HG03439 (cell line): ENCODE results near the gene AARS2.
A peak's percentile ranks its signal among the peaks of the same experiment; 100 is the strongest.

Experiments used
- ATAC-seq: cut with Tn5 transposase; IDR thresholded peaks from one replicate; pipeline ENCODE4 v1.9.1; 2021; ENCODE audit warnings: mild to moderate bottlenecking, moderate library complexity; ENCODE audit not compliant: unreplicated experiment

AARS2 gene

GRCh38 chr6:44276667-44277640 lies 36.2 kb downstream of the AARS2 start:
- no peak for ATAC-seq

GRCh38 chr6:44275749-44276648 lies 37.1 kb downstream of the AARS2 start:
- no peak for ATAC-seq

DNA sequence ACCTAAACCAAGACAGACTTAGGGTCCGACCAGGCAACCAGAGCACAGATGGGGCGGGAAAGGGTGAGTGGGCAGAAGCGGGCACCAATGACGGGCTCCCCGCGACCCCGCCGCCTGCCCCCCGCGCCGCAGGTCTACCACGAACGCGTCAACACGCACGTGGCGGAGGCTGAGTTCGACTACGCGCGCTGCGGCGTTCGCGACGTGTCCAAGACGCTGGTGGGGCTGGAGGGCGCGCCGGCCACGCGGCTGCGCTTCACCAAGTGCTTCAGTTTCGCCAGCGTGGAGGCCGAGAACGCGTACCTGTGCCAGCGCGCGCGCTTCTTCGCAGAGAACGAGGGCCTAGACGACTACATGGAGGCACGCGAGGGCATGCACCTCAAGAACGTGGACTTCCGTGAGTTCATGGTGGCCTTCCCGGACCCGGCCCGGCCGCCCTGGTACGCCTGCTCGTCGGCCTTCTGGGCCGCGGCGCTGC lies 37.8 kb downstream of the AARS2 start:
- no peak for ATAC-seq

- ATAC-seq, result no peak
These were observed 39.5 kb downstream of the AARS2 start for GRCh38 chr6:44273617-44274016.

DNA sequence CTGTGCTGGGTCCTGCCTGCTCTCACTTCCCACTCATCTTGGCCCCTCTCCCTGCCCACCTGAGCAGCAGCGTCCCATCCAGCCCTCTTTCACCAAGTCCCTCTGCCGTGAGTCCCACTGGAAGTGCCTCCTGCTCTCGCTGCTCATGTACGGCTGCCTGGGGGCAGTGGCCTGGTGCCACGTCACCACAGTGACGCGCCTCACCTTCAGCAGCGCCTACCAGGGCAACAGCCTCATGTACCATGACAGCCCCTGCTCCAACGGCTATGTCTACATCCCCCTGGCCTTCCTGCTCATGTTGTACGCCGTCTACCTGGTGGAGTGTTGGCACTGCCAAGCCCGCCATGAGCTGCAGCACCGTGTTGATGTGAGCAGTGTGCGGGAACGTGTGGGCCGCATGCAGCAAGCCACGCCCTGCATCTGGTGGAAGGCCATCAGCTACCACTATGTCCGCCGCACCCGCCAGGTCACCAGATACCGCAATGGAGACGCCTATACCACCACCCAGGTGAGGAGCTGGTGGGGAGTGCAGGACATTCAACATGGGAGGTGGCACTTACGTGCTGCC lies 40.1 kb downstream of the AARS2 start:
- ATAC-seq, result no peak

GRCh38 chr6:44272529-44272928 lies 40.6 kb downstream of the AARS2 start:
- no peak for ATAC-seq

DNA sequence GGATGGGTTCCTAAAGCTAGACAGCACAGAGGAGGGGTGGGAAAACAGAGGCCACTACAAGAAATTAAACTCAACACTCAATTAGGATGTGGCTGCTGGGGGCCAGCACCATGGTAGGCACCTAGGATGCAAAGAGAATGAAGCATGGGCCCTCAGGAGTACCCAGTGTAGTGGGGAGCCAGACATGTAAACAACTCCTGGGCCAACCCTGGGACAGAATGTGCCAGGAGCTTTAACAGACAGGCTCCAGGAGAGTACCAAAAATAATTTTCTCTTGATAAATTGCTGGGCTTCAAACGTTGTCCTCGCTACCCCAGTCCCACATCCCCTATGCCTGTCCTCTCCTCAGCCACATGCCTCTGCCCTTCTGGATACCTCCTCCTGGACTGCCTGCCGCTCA lies 41.2 kb downstream of the AARS2 start:
- ATAC-seq, result no peak

DNA sequence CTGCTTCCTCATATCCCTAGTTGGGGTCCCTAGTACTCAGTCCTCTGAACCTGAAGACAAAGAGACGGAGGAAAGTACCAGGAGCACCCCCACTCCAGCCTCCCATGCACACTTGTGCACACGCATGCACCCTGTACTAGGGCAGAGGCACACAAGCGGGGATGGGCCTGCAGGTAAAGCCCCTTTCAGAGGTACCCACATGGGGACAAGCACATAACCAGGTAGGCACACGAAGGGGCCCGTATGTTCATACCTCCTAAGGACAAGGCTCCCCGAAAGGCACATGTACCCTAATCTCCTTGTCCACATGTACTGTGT lies 41.8 kb downstream of the AARS2 start:
- ATAC-seq, result no peak

DNA sequence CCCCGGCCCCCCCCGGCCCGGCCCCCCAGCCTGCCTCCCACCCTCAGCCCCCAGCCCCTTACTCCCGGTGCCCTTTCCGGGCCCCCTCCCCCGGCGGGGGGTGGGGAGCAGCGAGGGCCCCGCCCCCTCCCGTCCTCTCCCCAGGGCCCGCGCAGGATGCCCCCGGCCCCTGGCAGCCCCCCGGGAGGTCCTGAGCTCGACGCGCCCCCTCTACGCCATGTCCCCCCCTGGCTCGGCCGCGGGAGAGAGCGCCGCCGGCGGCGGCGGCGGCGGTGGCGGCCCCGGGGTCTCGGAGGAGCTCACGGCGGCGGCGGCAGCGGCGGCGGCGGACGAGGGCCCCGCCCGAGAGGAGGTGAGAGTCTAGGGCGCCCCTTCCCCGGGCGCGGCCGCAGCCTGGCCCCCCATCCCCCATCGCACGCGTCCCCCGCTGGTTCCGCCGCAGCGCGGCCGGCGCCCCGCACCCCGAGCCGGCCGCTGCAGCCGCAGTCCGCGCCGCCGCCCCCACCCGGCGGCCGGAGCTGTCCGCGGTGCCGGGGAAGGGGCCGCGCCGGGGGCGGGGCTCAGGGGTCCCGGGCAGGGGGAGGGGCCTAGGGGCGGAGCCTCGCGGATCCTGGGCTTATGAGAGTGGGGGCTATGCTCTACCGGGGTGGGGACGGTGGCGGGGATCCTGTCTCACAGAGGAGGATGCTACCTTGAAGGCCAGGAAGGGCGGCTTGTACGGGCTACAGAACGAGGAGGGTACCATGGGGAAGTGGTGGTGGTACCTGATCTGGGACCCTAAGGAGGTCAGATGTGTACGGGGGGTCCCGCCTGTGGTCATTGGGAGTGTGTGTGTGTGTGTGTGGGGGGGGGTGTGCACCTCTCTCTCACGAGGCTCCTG lies 42.4 kb downstream of the AARS2 start:
- no peak for ATAC-seq

DNA sequence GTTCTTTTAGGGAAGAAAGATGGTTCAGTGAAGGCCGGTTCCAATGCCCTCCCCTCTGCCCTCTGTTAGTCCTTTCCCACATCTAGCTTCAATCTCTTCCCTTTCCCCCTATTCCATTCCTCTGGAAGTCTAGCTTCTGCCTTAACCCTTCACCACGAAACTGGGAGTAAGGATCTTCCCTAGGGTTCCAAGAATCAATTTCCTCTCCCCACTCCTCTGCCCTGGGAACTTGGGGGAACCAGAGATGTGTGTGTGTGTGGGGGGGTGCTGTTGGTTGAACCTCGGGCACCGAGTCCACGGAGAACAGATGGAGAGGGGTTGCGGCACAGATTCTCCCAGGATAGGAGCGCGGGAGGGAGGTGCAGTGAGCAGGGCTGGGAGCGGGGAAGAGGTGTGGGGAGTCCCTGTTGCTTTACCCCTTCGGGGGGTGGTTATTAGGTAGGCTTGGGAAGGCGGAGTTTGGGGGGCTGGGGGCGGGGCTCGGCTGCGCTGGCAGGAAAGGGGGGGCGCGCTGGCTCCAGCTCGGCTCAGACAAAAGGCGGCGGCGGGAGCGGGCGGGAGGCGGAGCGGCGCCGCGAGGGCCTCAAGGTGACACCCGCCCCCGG lies 43.1 kb downstream of the AARS2 start, which contains the start of gene TMEM151B:
TSS of gene TMEM151B (plus strand) at position 530 of the 605 bp plus-strand sequence. CDS start 293 bp downstream, outside the sequence.
- no peak for ATAC-seq

- no peak for ATAC-seq
These were observed 43.8 kb downstream of the AARS2 start for GRCh38 chr6:44269178-44269920.

DNA sequence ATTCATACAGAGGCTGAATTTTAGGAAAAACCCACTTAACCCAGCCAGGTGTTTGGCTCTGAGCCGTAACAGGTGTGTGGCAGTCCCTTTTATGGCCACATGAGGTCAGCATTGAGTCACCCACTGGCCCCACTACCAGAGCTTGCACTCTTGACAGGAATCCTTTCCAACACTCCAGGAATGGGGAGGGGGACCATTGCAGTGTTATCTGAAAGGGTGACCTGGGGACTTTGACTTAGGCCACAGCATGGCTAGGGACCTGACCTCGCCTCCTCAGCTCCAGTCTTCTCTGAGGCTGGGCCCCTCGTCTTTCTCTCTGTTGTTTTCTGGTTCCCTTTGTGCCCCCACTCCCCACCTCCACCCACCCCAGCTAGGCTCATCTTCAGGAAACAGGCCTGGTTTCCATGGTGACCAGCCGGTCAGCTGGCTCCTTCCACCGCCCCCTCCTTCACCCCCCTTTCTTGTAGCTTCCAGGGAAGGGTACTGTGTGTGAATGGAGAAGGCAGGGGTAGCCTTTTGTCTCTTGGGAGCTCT lies 45.0 kb downstream of the AARS2 start:
- no peak for ATAC-seq

- ATAC-seq, result no peak
These were observed 45.9 kb downstream of the AARS2 start for GRCh38 chr6:44267252-44267651.

- no peak for ATAC-seq
These were observed 46.8 kb downstream of the AARS2 start for GRCh38 chr6:44266347-44266746.

DNA sequence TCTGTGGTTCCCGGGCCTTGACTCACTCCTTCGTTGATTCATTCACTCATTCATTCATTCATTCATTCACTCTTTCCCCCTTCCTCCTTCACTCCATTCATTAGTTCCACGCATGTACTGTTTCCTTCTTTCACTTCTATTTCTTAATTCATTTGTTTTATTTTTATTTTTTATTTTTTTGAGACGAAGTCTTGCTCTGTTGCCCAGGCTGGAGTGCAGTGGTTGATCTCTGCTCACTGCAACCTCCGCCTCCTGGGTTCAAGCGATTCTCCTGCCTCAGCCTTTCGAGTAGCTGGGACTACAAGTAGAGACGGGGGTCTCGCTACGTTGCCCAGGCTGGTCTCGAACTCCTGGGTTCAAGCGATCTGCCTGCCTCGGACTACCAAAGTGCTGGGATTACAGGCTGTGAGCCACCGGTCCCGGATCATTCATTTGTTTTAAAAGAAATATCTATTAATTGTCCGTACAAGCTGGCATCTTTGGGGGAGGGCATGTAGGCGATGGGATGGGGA lies 47.4 kb downstream of the AARS2 start:
- no peak for ATAC-seq

- ATAC-seq, result peak; percentile 37
These were observed 48.0 kb downstream of the AARS2 start, which contains the start of gene NFKBIE for GRCh38 chr6:44265007-44265721. Gene NFKBIE, minus strand, starts transcription at chr6:44265551. Its CDS starts 205 bp downstream, at chr6:44265346.

- ATAC-seq, result no peak
These were observed 48.8 kb downstream of the AARS2 start for GRCh38 chr6:44264154-44265006.
